Ramos (cell line): ENCODE measurements around the gene NID2.

Source experiments
- in situ Hi-C: fragments of 300-500 bp; cut with MboI; formaldehyde crosslinking; loops from one replicate; pipeline ENCODE4 v1.14.3; 2022; ENCODE audit warnings: low sequenced_read_pairs; ENCODE audit not compliant: unreplicated experiment

Gene NID2

GRCh38 chr14:52007637-52008036 lies 61.2 kb downstream of the NID2 start:
- in situ Hi-C loops = no loop called here

- in situ Hi-C loops = no loop called here
Measured at GRCh38 chr14:52007211-52007610, 61.6 kb downstream of the NID2 start.

GRCh38 chr14:52006361-52006760 lies 62.5 kb downstream of the NID2 start:
- in situ Hi-C loops = no loop called here

DNA sequence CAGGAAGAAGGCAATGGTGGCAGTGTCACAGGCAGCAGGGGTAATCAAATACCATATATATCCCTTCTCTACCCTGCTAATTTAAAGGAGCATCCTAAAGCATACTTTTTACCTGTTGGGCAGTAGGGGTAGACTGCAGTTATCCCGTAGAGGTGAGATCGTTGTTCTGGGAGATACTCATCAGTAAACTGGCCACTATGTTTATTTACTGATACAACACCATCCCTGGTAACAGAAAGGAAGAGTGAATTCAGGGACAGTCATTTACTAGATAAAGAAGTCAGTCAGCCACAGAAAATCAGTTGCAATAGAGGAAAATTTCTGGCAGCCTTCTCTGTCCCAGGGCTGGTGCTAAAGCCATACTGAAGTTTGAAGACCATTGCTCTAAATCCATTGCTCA lies 63.2 kb downstream of the NID2 start:
- in situ Hi-C loops = no loop called here

DNA sequence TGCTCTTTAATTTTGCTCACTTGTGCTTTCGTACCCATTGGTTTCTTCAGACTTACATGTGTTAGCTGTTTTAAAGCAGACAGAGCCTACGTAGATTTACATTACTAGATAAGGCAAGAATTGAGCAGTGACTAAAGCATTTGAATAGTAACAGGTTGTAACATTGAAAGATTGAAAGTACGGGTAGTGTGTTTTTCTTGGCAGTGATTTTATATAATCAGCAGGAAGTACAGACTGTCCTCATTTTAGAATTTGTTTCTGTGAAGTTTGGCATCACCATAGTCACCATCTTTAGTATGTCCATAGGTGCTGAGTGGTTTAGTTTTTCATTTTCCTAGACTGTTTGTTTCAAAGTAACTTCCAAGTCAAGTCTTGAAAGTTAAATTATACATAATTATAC lies 65.5 kb downstream of the NID2 start:
- in situ Hi-C loops = no loop called here

- in situ Hi-C loops = no loop called here
Measured at GRCh38 chr14:52002542-52002941, 66.3 kb downstream of the NID2 start.

- in situ Hi-C loops = no loop called here
Measured at GRCh38 chr14:52000696-52001095, 68.2 kb downstream of the NID2 start.

DNA sequence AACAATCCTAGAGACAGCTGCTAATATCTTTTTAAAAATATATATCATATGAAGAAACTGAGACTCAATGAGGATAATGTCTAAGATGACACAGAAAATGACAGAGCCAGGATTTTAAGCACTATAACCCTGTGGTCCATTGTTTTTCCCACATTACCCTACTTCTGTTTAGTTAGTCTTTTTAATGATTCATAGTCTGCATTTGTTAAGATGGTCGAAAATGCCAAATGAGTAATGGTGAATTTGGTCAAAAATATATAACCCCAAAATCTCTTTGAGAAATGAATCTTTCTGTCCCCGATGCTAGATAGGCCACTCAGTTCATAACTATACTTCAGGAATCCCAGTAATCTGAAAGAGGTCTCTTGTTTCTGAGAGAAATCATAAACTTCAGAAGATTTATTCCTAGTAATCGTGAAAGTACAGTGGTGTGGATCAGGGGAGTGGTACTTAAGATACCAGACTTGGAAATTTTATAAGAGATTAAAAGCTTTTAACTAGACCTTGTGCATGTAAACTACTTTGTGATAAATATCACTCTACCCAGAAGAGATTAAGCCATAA lies 68.8 kb downstream of the NID2 start:
- in situ Hi-C loops = no loop called here

- in situ Hi-C loops = no loop called here
Measured at GRCh38 chr14:51999084-51999483, 69.8 kb downstream of the NID2 start.

DNA sequence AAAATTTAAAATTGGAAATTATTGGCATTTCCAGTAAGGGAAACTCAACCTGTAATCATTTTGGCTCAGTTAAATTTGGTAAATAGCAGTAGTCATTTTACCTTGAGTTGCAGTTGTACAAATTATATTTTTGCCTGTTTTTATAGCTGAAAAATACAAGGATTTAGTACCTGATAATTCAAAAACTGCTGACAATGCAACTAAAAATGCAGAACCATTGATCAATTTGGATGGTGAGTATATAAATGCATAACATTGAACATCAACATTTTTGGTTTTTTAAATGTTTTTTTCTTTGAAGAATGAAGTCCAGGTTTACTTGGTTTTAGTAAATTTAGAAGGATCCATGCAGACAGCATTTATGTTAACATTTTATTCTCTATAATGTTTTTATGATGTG lies 70.5 kb downstream of the NID2 start:
- in situ Hi-C loops = no loop called here

GRCh38 chr14:51996148-51996746 lies 72.6 kb downstream of the NID2 start:
- in situ Hi-C loops = no loop called here

DNA sequence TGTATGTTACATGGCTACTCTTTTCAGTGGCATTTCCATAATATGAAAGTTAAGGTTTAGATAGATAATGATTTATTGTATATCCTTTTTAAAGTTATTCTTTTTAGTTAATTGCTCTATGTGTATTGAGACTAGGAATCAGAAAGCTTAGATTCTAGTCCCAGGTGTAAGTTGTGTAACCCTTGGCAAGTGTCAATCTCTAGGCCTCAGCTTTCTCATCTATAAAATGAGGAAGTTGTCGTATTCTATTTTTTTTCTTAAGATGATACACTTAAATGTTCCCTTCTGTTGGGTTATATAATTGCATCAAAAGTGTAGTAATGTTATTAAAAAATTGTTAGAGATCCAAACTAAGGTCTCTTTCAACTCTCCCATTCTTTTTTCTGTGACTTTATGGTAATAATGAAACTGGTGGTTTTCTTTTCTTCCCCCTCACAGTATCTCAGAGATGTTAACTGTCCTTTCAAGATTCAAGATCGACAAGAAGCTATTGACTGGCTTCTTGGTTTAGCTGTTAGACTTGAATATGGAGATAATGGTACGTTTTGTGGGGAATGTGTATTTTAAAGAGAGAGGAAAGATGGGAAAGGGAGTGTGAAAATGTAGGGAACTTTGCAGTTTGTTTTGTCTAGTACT lies 75.5 kb downstream of the NID2 start:
- in situ Hi-C loops = no loop called here

DNA sequence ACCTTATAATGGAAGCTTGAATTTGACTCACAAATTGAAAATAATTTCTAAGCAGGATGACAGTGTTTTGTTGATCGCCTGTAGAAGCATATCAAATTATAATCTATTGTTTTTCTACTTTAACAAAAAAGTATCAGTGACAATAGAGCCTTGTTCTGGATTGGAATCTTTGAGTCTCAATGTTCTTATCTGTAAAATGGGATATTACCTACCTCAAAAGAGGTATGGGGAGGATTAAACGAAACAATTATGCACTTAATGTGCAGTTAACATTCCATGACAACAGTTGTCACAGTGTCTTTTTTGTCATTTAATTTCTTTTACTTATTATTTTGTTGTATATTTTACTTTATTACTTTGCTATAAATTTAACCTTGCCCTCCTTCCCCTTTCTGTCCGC lies 78.4 kb downstream of the NID2 start:
- in situ Hi-C loops = no loop called here

DNA sequence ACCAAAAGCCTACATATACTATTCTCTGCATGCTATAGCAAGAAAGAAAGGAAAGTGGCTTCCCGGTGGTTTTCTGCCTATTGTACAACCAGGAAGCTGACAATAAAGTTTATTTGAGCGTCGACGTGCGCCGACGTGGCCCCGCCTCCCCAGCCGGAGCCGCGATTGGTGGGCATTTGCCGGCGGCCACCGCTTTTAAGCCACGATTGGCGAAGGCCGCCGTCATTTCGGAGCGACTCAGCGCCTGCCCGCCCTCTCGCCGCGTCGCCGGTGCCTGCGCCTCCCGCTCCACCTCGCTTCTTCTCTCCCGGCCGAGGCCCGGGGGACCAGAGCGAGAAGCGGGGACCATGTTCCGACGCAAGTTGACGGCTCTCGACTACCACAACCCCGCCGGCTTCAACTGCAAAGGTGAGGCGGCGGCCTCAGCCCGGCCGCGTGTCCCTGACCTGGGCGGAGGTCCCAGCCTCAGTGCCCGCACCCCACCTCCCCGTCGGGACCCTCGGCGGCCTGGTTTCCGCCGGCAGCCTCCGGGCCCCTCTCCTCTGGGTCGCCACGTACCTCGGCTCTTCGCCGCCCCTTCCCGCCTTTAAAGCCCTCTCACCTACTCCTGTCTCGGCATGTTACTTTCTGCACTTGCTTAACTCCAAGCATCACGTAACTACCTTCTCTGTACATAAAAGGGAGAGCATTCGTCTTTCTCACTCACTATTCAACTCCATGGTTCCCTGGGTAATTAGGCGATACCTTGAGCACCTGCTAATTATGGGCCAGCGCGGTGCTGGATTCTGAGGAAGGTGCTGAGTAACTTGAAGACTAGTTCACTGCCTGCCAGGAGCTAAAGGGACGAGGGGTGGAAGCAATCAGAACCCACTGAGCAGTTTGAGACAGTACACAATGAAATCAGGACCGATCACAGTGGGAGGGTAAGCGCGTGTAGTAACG lies 79.3 kb downstream of the NID2 start, which contains the start of gene RTRAF:
TSS of gene RTRAF (plus strand) at position 254 of the 942 bp plus-strand sequence. CDS start at position 348, 94 bp downstream.
- in situ Hi-C loops = loop anchor here (10.0 kb wide), 1 partner anchor 705 kb away; no protein-coding TSS in a partner anchor

GRCh38 chr14:51988221-51988620 lies 80.6 kb downstream of the NID2 start:
- in situ Hi-C loops = loop anchor here (10.0 kb wide), 1 partner anchor 703 kb away; no protein-coding TSS in a partner anchor

- in situ Hi-C loops = loop anchor here (10.0 kb wide), 1 partner anchor 697 kb away; no protein-coding TSS in a partner anchor
Measured at GRCh38 chr14:51981218-51981854, 87.5 kb downstream of the NID2 start.

DNA sequence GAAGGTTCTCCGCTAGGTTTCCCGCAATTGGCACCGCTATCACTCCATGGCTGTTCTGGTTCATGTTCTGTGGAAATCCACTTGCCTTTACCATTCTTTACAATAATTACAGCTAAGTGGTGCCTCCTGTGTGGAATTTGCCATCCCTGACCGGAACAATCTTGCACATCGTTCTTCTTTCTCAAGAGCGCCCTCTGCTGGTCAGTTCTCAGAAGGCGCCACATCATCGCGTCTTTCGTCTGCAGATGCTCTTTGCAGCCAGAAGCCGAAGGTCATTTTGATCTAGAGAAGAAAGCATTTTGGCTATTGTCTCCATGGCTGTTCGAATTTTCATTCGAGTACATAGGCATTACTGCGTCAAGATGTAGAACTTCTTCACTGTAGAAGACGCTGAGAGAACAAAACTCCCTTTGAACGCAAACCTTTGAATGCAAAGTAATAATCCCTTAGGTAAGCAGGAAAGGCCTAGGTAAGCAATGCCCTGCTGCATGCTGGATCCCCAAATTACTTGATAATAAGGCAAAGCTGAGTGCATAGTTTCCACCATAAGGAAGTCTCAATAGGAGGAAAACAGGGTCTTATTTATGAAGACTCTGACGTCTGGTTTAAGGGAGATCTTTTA lies 89.7 kb downstream of the NID2 start:
- in situ Hi-C loops = no loop called here

DNA sequence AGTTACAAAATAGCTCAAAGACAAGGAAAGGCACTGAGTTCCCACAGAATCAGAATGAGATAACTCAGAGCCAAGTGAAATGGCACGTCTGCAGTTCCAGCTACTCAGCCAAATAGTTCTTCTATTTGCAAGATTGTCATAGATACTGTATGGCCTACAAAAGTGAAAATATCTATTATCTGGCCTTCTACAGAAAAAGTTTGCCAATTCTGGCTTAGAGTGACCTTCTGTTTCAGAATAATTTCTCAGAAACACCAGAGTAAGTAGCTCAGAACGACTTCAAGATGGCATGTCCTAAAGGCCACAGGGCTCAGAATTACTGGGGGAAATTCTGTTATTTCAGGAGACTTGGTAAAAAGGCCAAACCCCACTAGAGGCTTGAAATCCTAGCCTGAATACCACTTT lies 90.2 kb downstream of the NID2 start:
- in situ Hi-C loops = no loop called here

- in situ Hi-C loops = no loop called here
Measured at GRCh38 chr14:51977075-51977474, 91.8 kb downstream of the NID2 start.

GRCh38 chr14:51972566-51972965 lies 96.3 kb downstream of the NID2 start:
- in situ Hi-C loops = no loop called here
